GM15510 (cell line): ENCODE data around the gene RPS6KL1.

Experiments used
- POLR2A ChIP-seq: IDR thresholded peaks from 3 replicates; pipeline ENCODE4 v1.6.1; 2011; ENCODE audit warnings: borderline replicate concordance; ENCODE audit not compliant: insufficient read length; ENCODE audit errors: extremely low read depth

RPS6KL1 gene

DNA sequence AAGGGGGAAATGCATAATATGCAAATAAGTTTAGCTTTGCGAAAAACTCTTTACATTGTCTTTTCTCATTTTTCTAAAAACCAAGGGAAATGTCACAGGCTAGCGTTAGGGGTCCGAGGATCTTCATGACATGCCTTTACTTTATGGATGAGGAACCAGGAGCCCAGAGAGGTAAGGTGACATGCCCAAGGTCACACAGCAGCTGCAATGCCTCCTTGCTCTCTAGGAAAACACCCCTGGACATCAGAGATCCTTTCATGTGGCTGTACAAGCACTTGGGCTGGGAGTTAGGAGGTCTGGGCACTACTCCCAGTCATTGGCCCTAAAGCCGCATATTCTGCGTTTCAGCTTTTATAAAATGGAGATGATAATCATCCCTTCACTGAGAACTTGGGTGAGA lies 47.9 kb downstream of the RPS6KL1 start:
- TF ChIP-seq POLR2A: no peak

GRCh38 chr14:74871819-74872218 lies 51.2 kb downstream of the RPS6KL1 start:
- TF ChIP-seq POLR2A: no peak

- TF ChIP-seq POLR2A: no peak
Measured at GRCh38 chr14:74868739-74869138, 54.3 kb downstream of the RPS6KL1 start.

DNA sequence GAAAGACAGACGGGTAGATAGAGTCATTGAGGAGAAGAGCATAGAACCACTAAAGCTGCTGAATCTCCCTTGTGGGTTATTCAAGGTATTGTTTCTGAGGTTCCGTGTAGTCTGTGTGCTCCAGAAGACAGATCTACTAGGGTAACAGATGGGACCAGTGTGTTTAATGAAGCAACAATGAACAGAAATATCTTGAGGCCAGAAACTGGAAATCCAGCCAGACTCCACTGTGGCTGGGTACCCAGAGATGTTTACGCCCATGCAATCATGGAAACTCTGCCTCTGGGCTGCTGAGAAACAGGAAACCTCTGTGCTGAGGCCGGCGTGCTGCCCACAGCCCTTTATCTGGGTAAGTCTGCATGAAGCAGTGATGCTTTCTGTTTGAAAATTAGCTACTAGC lies 55.4 kb downstream of the RPS6KL1 start:
- no peak for TF ChIP-seq POLR2A

DNA sequence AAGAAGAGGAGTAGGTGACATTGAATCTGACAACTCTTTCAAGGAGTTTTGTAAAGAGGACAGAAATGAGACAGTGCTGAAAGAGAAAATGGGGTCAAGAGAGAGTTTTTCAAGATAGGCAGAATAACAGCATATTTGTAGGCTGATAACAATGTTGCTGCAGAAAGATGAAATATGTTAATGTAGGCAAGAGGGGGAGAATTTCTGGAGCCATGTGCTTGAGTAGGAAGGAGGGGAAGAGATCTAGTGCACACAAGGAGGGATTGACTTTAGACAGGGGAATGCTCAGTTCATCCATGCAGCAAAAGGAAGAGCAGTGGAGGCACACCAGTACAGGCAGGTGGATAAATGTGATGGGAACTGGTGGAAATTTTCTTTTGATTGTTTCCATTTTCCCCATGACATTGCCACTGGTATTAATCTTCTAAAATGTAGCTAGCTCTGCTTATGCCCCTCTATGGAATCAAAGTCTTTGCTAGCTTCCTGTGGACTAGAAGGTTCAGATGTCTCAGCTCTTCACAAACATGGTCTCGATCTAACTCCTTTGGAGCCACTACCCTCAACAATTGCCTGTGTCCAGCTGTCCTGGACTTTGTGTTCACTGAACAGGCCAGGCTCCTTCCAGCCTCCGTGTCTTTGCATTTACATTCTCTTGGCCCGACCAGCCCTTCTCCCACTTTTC lies 56.2 kb downstream of the RPS6KL1 start:
- no peak for TF ChIP-seq POLR2A

- no peak for TF ChIP-seq POLR2A
Measured at GRCh38 chr14:74865156-74865555, 57.9 kb downstream of the RPS6KL1 start.

GRCh38 chr14:74864198-74864597 lies 58.9 kb downstream of the RPS6KL1 start:
- TF ChIP-seq POLR2A: no peak

DNA sequence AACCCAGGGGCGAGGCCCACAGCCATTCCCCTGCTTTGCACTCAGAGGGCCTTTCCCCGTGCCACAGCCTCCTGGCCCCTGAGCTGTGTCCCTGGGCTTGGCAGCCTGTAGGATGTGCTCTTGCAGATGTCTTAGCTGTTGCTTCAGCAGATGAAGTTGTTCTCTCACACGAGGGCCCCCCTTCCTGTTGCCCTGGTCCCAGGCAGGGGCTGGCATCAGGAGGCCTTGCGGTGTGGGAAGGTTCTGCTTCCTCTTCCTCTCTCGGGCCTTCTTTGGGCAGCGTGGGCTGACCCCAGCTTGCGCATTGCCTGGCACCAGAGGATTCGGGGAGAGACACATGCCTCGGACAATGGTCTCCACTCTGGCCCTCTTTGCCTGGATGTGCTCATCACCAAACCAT lies 59.8 kb downstream of the RPS6KL1 start:
- no peak for TF ChIP-seq POLR2A

DNA sequence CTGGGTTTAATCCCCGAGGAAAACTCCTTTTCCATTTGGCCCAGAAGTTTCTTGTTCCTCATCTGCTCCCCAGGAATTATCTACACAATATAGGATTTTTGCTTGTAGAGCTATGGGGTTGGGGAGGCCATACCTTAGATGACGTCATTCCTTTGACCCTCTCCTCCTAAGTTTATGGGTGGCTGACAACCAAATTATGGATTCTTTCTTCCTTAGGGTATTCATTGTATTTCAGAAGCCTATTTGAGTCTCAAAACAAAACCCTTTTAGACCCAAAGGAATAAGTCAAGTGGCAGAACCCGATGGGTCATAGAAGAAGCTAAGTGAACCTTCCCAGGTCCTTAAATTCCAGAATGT lies 61.3 kb downstream of the RPS6KL1 start:
- TF ChIP-seq POLR2A: no peak

- no peak for TF ChIP-seq POLR2A
Measured at GRCh38 chr14:74860899-74861733, 61.9 kb downstream of the RPS6KL1 start.

GRCh38 chr14:74859757-74860552 lies 63.1 kb downstream of the RPS6KL1 start:
- TF ChIP-seq POLR2A: no peak

GRCh38 chr14:74858022-74858421 lies 65.0 kb downstream of the RPS6KL1 start:
- TF ChIP-seq POLR2A: no peak

- no peak for TF ChIP-seq POLR2A
Measured at GRCh38 chr14:74856366-74856765, 66.7 kb downstream of the RPS6KL1 start.

DNA sequence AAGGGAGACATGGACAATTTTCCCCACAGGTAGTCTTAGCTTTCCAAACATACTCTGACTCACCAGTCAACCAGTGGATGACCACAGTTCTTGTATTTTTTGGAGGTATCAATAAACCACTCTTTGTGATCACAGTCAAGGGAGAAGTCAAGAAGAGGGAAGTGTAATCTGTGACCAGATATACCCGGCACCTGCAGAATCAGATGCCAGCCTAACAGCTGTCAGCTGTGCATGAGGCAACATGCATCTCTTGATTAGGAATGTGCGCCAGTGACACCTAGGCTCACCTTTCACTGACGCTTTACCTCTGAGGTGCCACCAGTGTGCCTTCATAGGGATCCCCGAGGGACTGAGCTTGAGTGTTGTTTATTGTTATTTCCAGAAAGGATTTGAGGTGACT lies 67.1 kb downstream of the RPS6KL1 start:
- TF ChIP-seq POLR2A: no peak

DNA sequence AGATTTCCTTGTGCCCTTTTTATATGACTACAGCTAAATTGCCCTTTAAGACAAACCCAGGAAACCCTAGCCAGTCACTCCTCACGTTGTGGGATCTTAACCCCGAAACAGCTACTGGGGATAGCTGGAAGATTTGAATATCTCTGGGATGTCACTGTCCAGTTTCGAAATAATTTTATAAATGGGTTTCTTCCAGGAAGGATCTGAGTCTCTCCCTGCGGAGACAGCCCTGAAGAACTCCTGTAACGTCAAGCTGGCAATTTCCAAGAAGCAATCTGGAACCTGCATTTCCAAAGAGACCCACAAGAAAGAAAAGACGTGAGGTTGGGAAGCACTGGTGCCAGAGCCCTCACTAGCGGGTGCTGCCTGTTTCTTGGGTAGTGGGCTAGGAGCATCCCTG lies 68.0 kb downstream of the RPS6KL1 start:
- TF ChIP-seq POLR2A: no peak
